ENCODE results near the gene ANP32B. TPM values are rescaled to one million over a fixed set of nuclear protein-coding genes. Genes with fewer than 3 reads are reported as not detected.
"Not testable (repeated sequence)": the region's sequence is repeated elsewhere in the genome, so short reads cannot be mapped to it uniquely, and the experiment has no call there.

The ANP32B gene
- total RNA-seq, 2 experiments from 2014 or later, result 412 to 414 TPM

- H3K36me3 Mint-ChIP-seq (ENCODE audit: low read depth); H3K27me3 Mint-ChIP-seq (ENCODE audit: low read depth); intact Hi-C loops (cut with micrococcal nuclease); H3K4me1 Mint-ChIP-seq (ENCODE audit: low read depth); H3K4me3 Mint-ChIP-seq; CTCF ChIA-PET; DNase-seq; H3K27ac Mint-ChIP-seq; H3K9me3 Mint-ChIP-seq: not testable (repeated sequence)
These were observed 36.0 kb upstream of the ANP32B start for GRCh38 chr9:97947094-97947493.

- not testable (repeated sequence) for H3K4me1 Mint-ChIP-seq (ENCODE audit: low read depth)
These were observed 32.3 kb upstream of the ANP32B start for GRCh38 chr9:97950873-97951272.

GRCh38 chr9:97954550-97954989 lies 28.6 kb upstream of the ANP32B start:
- H3K4me3 Mint-ChIP-seq, result no peak overlapping the region
- CTCF ChIA-PET, result interaction anchor here (0.7 to 5.1 kb wide), 14 partner anchors 11 to 80 kb away, joined by 3 to 66 read pairs (median 6); partner anchors contain the start of gene TRMO
- no peaks in the 10 kb centered on the region for H3K9me3 Mint-ChIP-seq

More at GRCh38 chr9:97950873-97951272, 32.3 kb upstream of the ANP32B start:
- H3K4me3 Mint-ChIP-seq; H3K27me3 Mint-ChIP-seq (ENCODE audit: low read depth); H3K9me3 Mint-ChIP-seq; H3K27ac Mint-ChIP-seq; H3K36me3 Mint-ChIP-seq (ENCODE audit: low read depth); intact Hi-C loops (cut with micrococcal nuclease): not testable (repeated sequence)
- peak; percentile 16 for DNase-seq
- CTCF ChIA-PET, result interaction anchor here (0.8 to 1.4 kb wide), 2 partner anchors 27 to 31 kb away, joined by 3 to 6 read pairs; no protein-coding TSS in a partner anchor

GRCh38 chr9:97956331-97956730 lies 26.8 kb upstream of the ANP32B start:
- H3K36me3 Mint-ChIP-seq (ENCODE audit: low read depth), result no peaks in the 10 kb centered on the region
- no peaks in the 10 kb centered on the region for H3K9me3 Mint-ChIP-seq
- no peaks in the 10 kb centered on the region for H3K27me3 Mint-ChIP-seq (ENCODE audit: low read depth)
- intact Hi-C loops (cut with micrococcal nuclease), result no loop called here
- no peak overlapping the region for H3K4me3 Mint-ChIP-seq
- no peaks in the 10 kb centered on the region for H3K4me1 Mint-ChIP-seq (ENCODE audit: low read depth)
- no peak overlapping the region for H3K27ac Mint-ChIP-seq
- CTCF ChIA-PET, result interaction anchor here (0.7 to 5.1 kb wide), 7 partner anchors 30 to 118 kb away, joined by 3 to 66 read pairs (median 3); partner anchors contain the start of gene TRMO
- no peak for DNase-seq

More at GRCh38 chr9:97954550-97954989, 28.6 kb upstream of the ANP32B start:
- DNase-seq, result peak; percentile 75
- H3K27me3 Mint-ChIP-seq (ENCODE audit: low read depth), result no peaks in the 10 kb centered on the region
- no peaks in the 10 kb centered on the region for H3K4me1 Mint-ChIP-seq (ENCODE audit: low read depth)
- no peak overlapping the region for H3K27ac Mint-ChIP-seq
- no peaks in the 10 kb centered on the region for H3K36me3 Mint-ChIP-seq (ENCODE audit: low read depth)
- intact Hi-C loops (cut with micrococcal nuclease), result loop anchor here (1.0 to 2.0 kb wide), 4 partner anchors 16 to 244 kb away; partner anchors contain the start of gene HEMGN

- Mint-ChIP-seq H3K27me3 (ENCODE audit: low read depth) (no peaks in the 10 kb centered on the region), H3K4me3 (no peak overlapping the region), H3K27ac (no peak overlapping the region), H3K4me1 (ENCODE audit: low read depth) (no peaks in the 10 kb centered on the region), H3K36me3 (ENCODE audit: low read depth) (no peaks in the 10 kb centered on the region), H3K9me3 (no peaks in the 10 kb centered on the region)
- intact Hi-C loops (cut with micrococcal nuclease), result no loop called here
- DNase-seq, result no peak
- CTCF ChIA-PET, result interaction anchor here (0.6 to 3.1 kb wide), 5 partner anchors 21 to 75 kb away, joined by 3 to 26 read pairs (median 3); partner anchors contain the start of genes HEMGN and TRMO
These were observed 24.2 kb upstream of the ANP32B start for GRCh38 chr9:97958812-97959511.

GRCh38 chr9:97959585-97959984 lies 23.6 kb upstream of the ANP32B start:
- no peak overlapping the region for H3K27ac Mint-ChIP-seq
- H3K27me3 Mint-ChIP-seq (ENCODE audit: low read depth), result no peaks in the 10 kb centered on the region

GRCh38 chr9:97960678-97961328 lies 22.3 kb upstream of the ANP32B start:
- H3K9me3 Mint-ChIP-seq; intact Hi-C loops (cut with micrococcal nuclease); H3K4me1 Mint-ChIP-seq (ENCODE audit: low read depth); DNase-seq; H3K36me3 Mint-ChIP-seq (ENCODE audit: low read depth); H3K4me3 Mint-ChIP-seq; H3K27ac Mint-ChIP-seq; H3K27me3 Mint-ChIP-seq (ENCODE audit: low read depth): not testable (repeated sequence)
- CTCF ChIA-PET, result interaction anchor here (0.6 to 3.1 kb wide), 2 partner anchors 37 to 73 kb away, joined by 4 to 26 read pairs; partner anchors contain the start of gene TRMO

More at GRCh38 chr9:97959585-97959984, 23.6 kb upstream of the ANP32B start:
- intact Hi-C loops (cut with micrococcal nuclease), result no loop called here
- no peaks in the 10 kb centered on the region for H3K36me3 Mint-ChIP-seq (ENCODE audit: low read depth)
- CTCF ChIA-PET, result interaction anchor here (0.6 to 3.1 kb wide), 3 partner anchors 24 to 41 kb away, joined by 3 to 26 read pairs (median 3); partner anchors contain the start of gene TRMO
- peaks cover 2% of the 10 kb centered on the region for H3K4me1 Mint-ChIP-seq (ENCODE audit: low read depth)
- no peaks in the 10 kb centered on the region for H3K9me3 Mint-ChIP-seq
- no peak overlapping the region for H3K4me3 Mint-ChIP-seq
- no peak for DNase-seq

- no peak for DNase-seq
- intact Hi-C loops (cut with micrococcal nuclease), result no loop called here
- no peak overlapping the region for H3K4me3 Mint-ChIP-seq
- H3K27me3 Mint-ChIP-seq (ENCODE audit: low read depth), result no peaks in the 10 kb centered on the region
- no peaks in the 10 kb centered on the region for H3K36me3 Mint-ChIP-seq (ENCODE audit: low read depth)
- CTCF ChIA-PET, result interaction anchor here (0.6 to 1.4 kb wide), 4 partner anchors 11 to 73 kb away, joined by 3 to 6 read pairs (median 4); no protein-coding TSS in a partner anchor
- H3K9me3 Mint-ChIP-seq, result no peaks in the 10 kb centered on the region
- no peak overlapping the region for H3K27ac Mint-ChIP-seq
- peaks cover 2% of the 10 kb centered on the region for H3K4me1 Mint-ChIP-seq (ENCODE audit: low read depth)
These were observed 21.8 kb upstream of the ANP32B start for GRCh38 chr9:97961361-97961760.

GRCh38 chr9:97962136-97962535 lies 21.0 kb upstream of the ANP32B start:
- Mint-ChIP-seq H3K4me3 (no peak overlapping the region), H3K27me3 (ENCODE audit: low read depth) (no peaks in the 10 kb centered on the region), H3K27ac (no peak overlapping the region), H3K36me3 (ENCODE audit: low read depth) (no peaks in the 10 kb centered on the region), H3K4me1 (ENCODE audit: low read depth) (peaks cover 2% of the 10 kb centered on the region), H3K9me3 (no peaks in the 10 kb centered on the region)
- intact Hi-C loops (cut with micrococcal nuclease), result no loop called here
- no peak for DNase-seq
- CTCF ChIA-PET, result interaction anchor here (0.6 to 1.7 kb wide), 4 partner anchors 10 to 146 kb away, joined by 3 to 6 read pairs (median 4); no protein-coding TSS in a partner anchor

- no peaks in the 10 kb centered on the region for H3K36me3 Mint-ChIP-seq (ENCODE audit: low read depth)
- no peaks in the 10 kb centered on the region for H3K9me3 Mint-ChIP-seq
- H3K4me1 Mint-ChIP-seq (ENCODE audit: low read depth), result peaks cover 2% of the 10 kb centered on the region
- CTCF ChIA-PET, result interaction anchor here (0.6 to 1.7 kb wide), 6 partner anchors 9 to 145 kb away, joined by 3 to 12 read pairs (median 5); partner anchors contain the start of gene TRMO
- H3K4me3 Mint-ChIP-seq, result no peak overlapping the region
- no peak overlapping the region for H3K27ac Mint-ChIP-seq
- no peaks in the 10 kb centered on the region for H3K27me3 Mint-ChIP-seq (ENCODE audit: low read depth)
- intact Hi-C loops (cut with micrococcal nuclease), result no loop called here
- DNase-seq, result no peak
These were observed 20.6 kb upstream of the ANP32B start for GRCh38 chr9:97962575-97962974.

GRCh38 chr9:97963232-97963631 lies 19.9 kb upstream of the ANP32B start:
- no peaks in the 10 kb centered on the region for H3K36me3 Mint-ChIP-seq (ENCODE audit: low read depth)
- H3K4me3 Mint-ChIP-seq, result no peak overlapping the region

GRCh38 chr9:97964901-97965300 lies 18.2 kb upstream of the ANP32B start:
- H3K4me1 Mint-ChIP-seq (ENCODE audit: low read depth), result peaks cover 4% of the 10 kb centered on the region
- CTCF ChIA-PET, result interaction anchor here (0.6 to 1.0 kb wide), 3 partner anchors 41 to 72 kb away, joined by 3 to 5 read pairs (median 4); no protein-coding TSS in a partner anchor
- no peaks in the 10 kb centered on the region for H3K9me3 Mint-ChIP-seq
- no peak for DNase-seq
- no peak overlapping the region for H3K27ac Mint-ChIP-seq
- no peak overlapping the region for H3K4me3 Mint-ChIP-seq
- H3K27me3 Mint-ChIP-seq (ENCODE audit: low read depth), result no peaks in the 10 kb centered on the region
- no peaks in the 10 kb centered on the region for H3K36me3 Mint-ChIP-seq (ENCODE audit: low read depth)
- intact Hi-C loops (cut with micrococcal nuclease), result no loop called here

More at GRCh38 chr9:97963232-97963631, 19.9 kb upstream of the ANP32B start:
- Mint-ChIP-seq H3K27ac (no peak overlapping the region), H3K4me1 (ENCODE audit: low read depth) (peaks cover 2% of the 10 kb centered on the region), H3K27me3 (ENCODE audit: low read depth) (no peaks in the 10 kb centered on the region), H3K9me3 (no peaks in the 10 kb centered on the region)
- no peak for DNase-seq
- CTCF ChIA-PET, result interaction anchor here (1.0 to 1.7 kb wide), 4 partner anchors 10 to 40 kb away, joined by 3 to 12 read pairs (median 5); partner anchors contain the start of gene TRMO
- intact Hi-C loops (cut with micrococcal nuclease), result no loop called here
